ENCODE measurements around the gene GSTA1. TPM values are rescaled to one million over a fixed set of nuclear protein-coding genes. Genes with fewer than 3 reads are reported as not detected.
"Not testable (repeated sequence)": the region's sequence is repeated elsewhere in the genome, so short reads cannot be mapped to it uniquely, and the experiment has no call there.

Gene GSTA1
- polyA plus RNA-seq, 1 donor, result not detected

GRCh38 chr6:52808660-52809059 is 5.0 kb upstream of the GSTA1 start:
- no peak for DNase-seq (ENCODE audit: low read depth)

- DNase-seq (ENCODE audit: low read depth), result no peak
Measured at GRCh38 chr6:52802806-52803205, 810 bp downstream of the GSTA1 start.

GRCh38 chr6:52801188-52801841 is 2.3 kb downstream of the GSTA1 start:
- DNase-seq (ENCODE audit: low read depth), result no peak

- not testable (repeated sequence) for DNase-seq (ENCODE audit: low read depth)
Measured at GRCh38 chr6:52799272-52799671, 4.3 kb downstream of the GSTA1 start.

- DNase-seq (ENCODE audit: low read depth), result not testable (repeated sequence)
Measured at GRCh38 chr6:52794366-52794765, 9.2 kb downstream of the GSTA1 start.

GRCh38 chr6:52790861-52791260 is 12.8 kb downstream of the GSTA1 start:
- DNase-seq (ENCODE audit: low read depth), result no peak

- DNase-seq (ENCODE audit: low read depth), result not testable (repeated sequence)
Measured at GRCh38 chr6:52789658-52790057, 14.0 kb downstream of the GSTA1 start.

GRCh38 chr6:52788478-52788877 is 15.1 kb downstream of the GSTA1 start:
- no peak for DNase-seq (ENCODE audit: low read depth)

GRCh38 chr6:52787917-52788316 is 15.7 kb downstream of the GSTA1 start:
- no peak for DNase-seq (ENCODE audit: low read depth)

- no peak for DNase-seq (ENCODE audit: low read depth)
Measured at GRCh38 chr6:52786249-52786956, 17.2 kb downstream of the GSTA1 start.

GRCh38 chr6:52782696-52783274 is 20.8 kb downstream of the GSTA1 start:
- not testable (repeated sequence) for DNase-seq (ENCODE audit: low read depth)

GRCh38 chr6:52782209-52782608 is 21.4 kb downstream of the GSTA1 start:
- not testable (repeated sequence) for DNase-seq (ENCODE audit: low read depth)

GRCh38 chr6:52779237-52779636 is 24.4 kb downstream of the GSTA1 start:
- no peak for DNase-seq (ENCODE audit: low read depth)

- not testable (repeated sequence) for DNase-seq (ENCODE audit: low read depth)
Measured at GRCh38 chr6:52776711-52777351, 26.8 kb downstream of the GSTA1 start.

- not testable (repeated sequence) for DNase-seq (ENCODE audit: low read depth)
Measured at GRCh38 chr6:52769399-52769798, 34.2 kb downstream of the GSTA1 start.

GRCh38 chr6:52767658-52768057 is 36.0 kb downstream of the GSTA1 start:
- not testable (repeated sequence) for DNase-seq (ENCODE audit: low read depth)

- not testable (repeated sequence) for DNase-seq (ENCODE audit: low read depth)
Measured at GRCh38 chr6:52763322-52763916, 40.2 kb downstream of the GSTA1 start, which contains the start of gene GSTA2. TSS of gene GSTA2 (minus strand) at chr6:52763475. CDS start at chr6:52757947, 5,528 bp downstream.

- DNase-seq (ENCODE audit: low read depth), result not testable (repeated sequence)
Measured at GRCh38 chr6:52761673-52762491, 41.7 kb downstream of the GSTA1 start.

GRCh38 chr6:52760105-52760765 is 43.4 kb downstream of the GSTA1 start:
- DNase-seq (ENCODE audit: low read depth), result no peak

- no peak for DNase-seq (ENCODE audit: low read depth)
Measured at GRCh38 chr6:52759085-52759484, 44.5 kb downstream of the GSTA1 start.
